Endothelial cell of umbilical vein (primary cell): ENCODE data around the gene OR2V1. TPM values are rescaled to one million over a fixed set of nuclear protein-coding genes. Genes with fewer than 3 reads are reported as not detected.

Source experiments
- BruUV-seq: library from RNA; stranded (reverse); fragments of 400-500 nt; replicated peaks from 2 replicates; lab custom pipeline; 2021; lab: Mats Ljungman, UMichigan
- CTCF ChIA-PET: fragments of 300-600, 350-600 bp; sonication (Branson Sonifier 250); formaldehyde crosslinking; loops from one replicate; lab custom pipeline; 2021; ENCODE audit warnings: antibody characterized with exemption, inconsistent platforms; lab: Charles Lee
- POLR2A ChIA-PET: fragments of 300-600, 350-600 bp; sonication (Branson Sonifier 250); formaldehyde crosslinking; loops from one replicate; lab custom pipeline; 2021; ENCODE audit warnings: antibody characterized with exemption, inconsistent platforms; lab: Charles Lee
- DNase-seq: peaks from one replicate; pipeline ENCODE4 v3.0.0-alpha.2; 2011; ENCODE audit warnings: low read depth, low spot score
- FAIRE-seq: peaks from 2 replicates; lab custom pipeline; 2011; peaks lifted over from hg19 to GRCh38; lab: Jason Lieb, UNC
- H2AFZ ChIP-seq: 2 replicates; pipeline ENCODE4 v1.6.0; 2012; ENCODE audit warnings: low read depth, low read length, control low read depth, inconsistent platforms
- H3K27ac ChIP-seq: 2 replicates; pipeline ENCODE4 v1.5.1; 2011; ENCODE audit warnings: low read depth, mild to moderate bottlenecking, control low read depth, low read length, moderate library complexity; ENCODE audit not compliant: insufficient read depth
- H3K27me3 ChIP-seq, 2 experiments: 2 replicates each; pipeline versions ENCODE4 v1.6.0 to v1.6.1; 2011; ENCODE audit warnings: low read length in 2 of 2, mixed read lengths in 1 of 2; ENCODE audit not compliant: control insufficient read depth in 2 of 2, insufficient read depth in 2 of 2
- H3K36me3 ChIP-seq, 2 experiments: 2 replicates in 1 of 2; 3 replicates in 1 of 2; pipeline ENCODE4 v1.5.1; 2011; ENCODE audit warnings: low read length in 2 of 2, mild to moderate bottlenecking in 1 of 2, moderate library complexity in 1 of 2; ENCODE audit not compliant: control insufficient read depth in 2 of 2, insufficient read depth in 2 of 2; ENCODE audit errors: extremely low read depth in 1 of 2
- H3K4me1 ChIP-seq: 3 replicates; pipeline ENCODE4 v1.5.1; 2011; ENCODE audit warnings: mild to moderate bottlenecking, low read length; ENCODE audit not compliant: control insufficient read depth, insufficient read depth; ENCODE audit errors: extremely low read depth
- H3K4me2 ChIP-seq: 2 replicates; pipeline ENCODE4 v1.6.1; 2011; ENCODE audit warnings: low read length, control low read depth, mixed read lengths; ENCODE audit not compliant: insufficient read depth
- H3K4me3 ChIP-seq, 3 experiments: fragments of 200-600 bp in 1 of 3; sonication (generic), shearing (Covaris generic) in 1 of 3; replicated peaks in 1 of 3; 2 replicates each; pipeline ENCODE4 v1.5.1; 2011 to 2016; ENCODE audit warnings: control low read depth in 3 of 3, low read length in 3 of 3, mild to moderate bottlenecking in 2 of 3, inconsistent platforms in 1 of 3, low read depth in 1 of 3, moderate library complexity in 1 of 3; ENCODE audit not compliant: insufficient read depth in 1 of 3
- H3K79me2 ChIP-seq: 2 replicates; pipeline ENCODE4 v1.6.0; 2012; ENCODE audit warnings: low read length, inconsistent platforms; ENCODE audit not compliant: control insufficient read depth, insufficient read depth
- H3K9ac ChIP-seq: replicated peaks from 2 replicates; pipeline ENCODE3; 2011; ENCODE audit warnings: low read length, control low read depth; ENCODE audit not compliant: insufficient read depth; ENCODE audit errors: extremely low read depth
- H3K9me1 ChIP-seq: replicated peaks from 3 replicates; pipeline ENCODE4 v1.6.0; 2011; ENCODE audit warnings: mild to moderate bottlenecking, low read length; ENCODE audit not compliant: control insufficient read depth, insufficient read depth; ENCODE audit errors: extremely low read depth
- H3K9me3 ChIP-seq: replicated peaks from 2 replicates; pipeline ENCODE4 v1.5.1; 2012; ENCODE audit warnings: low read length, inconsistent platforms; ENCODE audit not compliant: control insufficient read depth, insufficient read depth
- H4K20me1 ChIP-seq: replicated peaks from 2 replicates; pipeline ENCODE3; 2011; ENCODE audit warnings: mild to moderate bottlenecking, low read length; ENCODE audit not compliant: control insufficient read depth, insufficient read depth; ENCODE audit errors: extremely low read depth
- EZH2 ChIP-seq: IDR thresholded peaks from 2 replicates; pipeline ENCODE4 v1.6.1; 2012; ENCODE audit warnings: borderline replicate concordance, low read depth, mild to moderate bottlenecking, moderate library complexity, low read length, inconsistent platforms; ENCODE audit not compliant: severe bottlenecking
- FOS ChIP-seq: IDR thresholded peaks from 2 replicates; pipeline ENCODE4 v1.6.1; 2011; ENCODE audit warnings: mild to moderate bottlenecking, low read length, moderate library complexity, borderline replicate concordance; ENCODE audit not compliant: insufficient read depth
- GATA2 ChIP-seq: IDR thresholded peaks from 2 replicates; pipeline ENCODE4 v1.7.0; 2011; ENCODE audit warnings: low read depth, mild to moderate bottlenecking, moderate library complexity, mixed read lengths, low read length; ENCODE audit not compliant: insufficient read length, insufficient read depth
- JUN ChIP-seq: IDR thresholded peaks from 2 replicates; pipeline ENCODE4 v1.6.1; 2011; ENCODE audit warnings: borderline replicate concordance, low read depth; ENCODE audit not compliant: insufficient read length, insufficient read depth
- MYC ChIP-seq: IDR thresholded peaks from one replicate; pipeline ENCODE4 v1.6.1; 2011; ENCODE audit warnings: mild to moderate bottlenecking, low read depth, low read length
- POLR2A ChIP-seq: IDR thresholded peaks from 2 replicates; pipeline ENCODE4 v1.6.1; 2012; ENCODE audit warnings: low read depth, mild to moderate bottlenecking, control low read depth, low read length
- POLR2AphosphoS5 ChIP-seq: IDR thresholded peaks from 2 replicates; pipeline ENCODE4 v1.6.1; 2012; ENCODE audit warnings: low read depth, mild to moderate bottlenecking, control low read depth, low read length, moderate library complexity; ENCODE audit not compliant: insufficient read depth
- dilution Hi-C: fragments of 300-500 bp; cut with MboI; formaldehyde crosslinking; loops from one replicate; pipeline ENCODE4 v1.15.0; 2019; ENCODE audit warnings: low sequenced_read_pairs; ENCODE audit not compliant: extremely low pct_ligation_motif_present
- intact Hi-C: fragments of 100-400 bp; cut with micrococcal nuclease; formaldehyde crosslinking; loops from one replicate; pipeline ENCODE4 v1.10.0; 2022
- polyA plus RNA-seq, 4 experiments: library from polyadenylated mRNA; depleted of rRNA in 3 of 4; stranded (reverse) in 3 of 4; unstranded in 1 of 4; fragments of >200 nt; gene quantifications; 2 replicates each; pipeline versions ENCODE4 v1.2.1 to v1.2.3, GENCODE V29; 2011 to 2012; ENCODE audit warnings: missing spikeins in 1 of 4
- total RNA-seq: library from RNA; stranded (reverse); gene quantifications from 2 replicates; pipeline ENCODE4 v1.2.3, GENCODE V29; 2021
- TF ChIP-seq, protein P1 (sequence below): IDR thresholded peaks from 2 replicates; pipeline ENCODE4 v1.6.1; 2011; ENCODE audit not compliant: insufficient read depth, insufficient read length
- TF ChIP-seq, protein P2 (sequence below), 2 donors: IDR thresholded peaks; 1 replicate in 1 of 2; 2 replicates in 1 of 2; pipeline ENCODE4 v1.5.1; 2011; ENCODE audit warnings: low read length in 2 of 2, mild to moderate bottlenecking in 2 of 2, moderate library complexity in 2 of 2, control low read depth in 1 of 2, inconsistent platforms in 1 of 2, low read depth in 1 of 2; ENCODE audit not compliant: insufficient read depth in 1 of 2; ENCODE audit errors: extremely low read depth in 1 of 2

Gene OR2V1
- total and polyA plus RNA-seq, 2 donors (not counting 3 experiments of a cell fraction or from before 2014, with no cell fraction given) = not detected

DNA sequence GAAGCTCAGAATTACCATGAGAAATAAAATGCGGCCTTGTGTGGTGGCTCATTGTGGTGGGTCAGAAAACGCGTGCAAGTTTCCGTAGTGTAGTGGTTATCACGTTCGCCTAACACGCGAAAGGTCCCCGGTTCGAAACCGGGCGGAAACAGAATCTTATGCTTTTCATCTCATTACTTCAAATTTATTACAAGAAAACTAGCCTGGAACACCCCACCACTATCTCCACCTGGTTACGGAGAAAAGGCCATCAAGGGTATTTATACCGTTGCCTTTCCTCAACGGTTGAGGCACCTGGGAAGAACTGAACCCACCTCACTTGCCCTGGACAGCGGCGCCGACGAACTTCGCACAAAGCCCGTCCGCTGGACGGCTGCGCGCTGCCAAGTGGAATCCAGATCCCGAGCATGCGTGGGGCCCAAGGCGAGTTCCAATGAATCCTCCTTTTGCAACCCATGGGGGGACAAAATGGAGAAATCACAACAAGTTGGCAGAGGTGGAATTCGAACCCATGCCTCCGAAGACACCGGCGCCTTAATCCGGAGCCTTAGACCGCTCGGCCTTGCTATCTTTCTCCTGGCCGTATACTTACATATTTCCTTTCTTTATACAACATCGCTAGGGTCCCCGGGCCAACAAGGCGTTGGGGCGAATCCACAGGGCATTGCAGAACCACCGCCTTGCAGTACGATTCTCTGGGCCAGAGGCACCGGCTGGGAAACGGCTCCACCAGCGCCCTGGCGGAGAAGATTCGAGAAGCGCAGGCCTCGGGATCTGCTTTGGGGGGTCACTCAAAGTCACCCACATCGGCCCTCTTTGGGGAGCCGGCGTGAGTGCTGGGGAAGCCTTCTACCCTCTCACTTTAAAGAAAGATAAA is 33.3 kb upstream of the OR2V1 start:
- POLR2A ChIA-PET = interaction anchor here (0.6 kb wide), 1 partner anchor 97 kb away, joined by 3 read pairs; no protein-coding TSS in a partner anchor

More for the DNA sequence above, 33.3 kb upstream of the OR2V1 start:
- Histone ChIP-seq H2AFZ (peak overlapping the region; percentile 82), H3K9me1 (no peaks in the 10 kb centered on the region), H3K4me2 (no peak overlapping the region), H3K79me2 (no peaks in the 10 kb centered on the region), H3K9ac (no peak overlapping the region), H3K27ac (no peak overlapping the region), H3K36me3 (no peaks in the 10 kb centered on the region), H3K4me3 (peak overlapping the region in 2 of 3 experiments; percentile 15 to 29), H3K9me3 (no peaks in the 10 kb centered on the region), H4K20me1 (no peaks in the 10 kb centered on the region), H3K4me1 (peaks cover 13% of the 10 kb centered on the region), H3K27me3 (peaks cover 6 to 16% of the 10 kb centered on the region in 2 experiments)
- intact Hi-C loops = loop anchor here (2.0 kb wide), 1 partner anchor 58 kb away; the partner anchor contains the start of gene TRIM41
- dilution Hi-C loops = no loop called here
- CTCF ChIA-PET = interaction anchor here (0.8 kb wide), 1 partner anchor 20 kb away, joined by 3 read pairs; no protein-coding TSS in a partner anchor
- DNase-seq = no peak
- BruUV-seq = no TSS peak
- no peak for TF ChIP-seq POLR2AphosphoS5
- no peak for TF ChIP-seq FOS
- no peak for TF ChIP-seq MYC
- TF ChIP-seq JUN = no peak
- TF ChIP-seq POLR2A = no peak
- TF ChIP-seq, protein P1, sequence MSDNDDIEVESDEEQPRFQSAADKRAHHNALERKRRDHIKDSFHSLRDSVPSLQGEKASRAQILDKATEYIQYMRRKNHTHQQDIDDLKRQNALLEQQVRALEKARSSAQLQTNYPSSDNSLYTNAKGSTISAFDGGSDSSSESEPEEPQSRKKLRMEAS = no peak
- TF ChIP-seq, protein P2, sequence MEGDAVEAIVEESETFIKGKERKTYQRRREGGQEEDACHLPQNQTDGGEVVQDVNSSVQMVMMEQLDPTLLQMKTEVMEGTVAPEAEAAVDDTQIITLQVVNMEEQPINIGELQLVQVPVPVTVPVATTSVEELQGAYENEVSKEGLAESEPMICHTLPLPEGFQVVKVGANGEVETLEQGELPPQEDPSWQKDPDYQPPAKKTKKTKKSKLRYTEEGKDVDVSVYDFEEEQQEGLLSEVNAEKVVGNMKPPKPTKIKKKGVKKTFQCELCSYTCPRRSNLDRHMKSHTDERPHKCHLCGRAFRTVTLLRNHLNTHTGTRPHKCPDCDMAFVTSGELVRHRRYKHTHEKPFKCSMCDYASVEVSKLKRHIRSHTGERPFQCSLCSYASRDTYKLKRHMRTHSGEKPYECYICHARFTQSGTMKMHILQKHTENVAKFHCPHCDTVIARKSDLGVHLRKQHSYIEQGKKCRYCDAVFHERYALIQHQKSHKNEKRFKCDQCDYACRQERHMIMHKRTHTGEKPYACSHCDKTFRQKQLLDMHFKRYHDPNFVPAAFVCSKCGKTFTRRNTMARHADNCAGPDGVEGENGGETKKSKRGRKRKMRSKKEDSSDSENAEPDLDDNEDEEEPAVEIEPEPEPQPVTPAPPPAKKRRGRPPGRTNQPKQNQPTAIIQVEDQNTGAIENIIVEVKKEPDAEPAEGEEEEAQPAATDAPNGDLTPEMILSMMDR (IDR thresholded peaks at IDR 0.05; ENCODE audit: extremely low read depth in 1 of 2, insufficient read depth in 1 of 2, low read depth in 1 of 2, low read length in 2 of 2) = no peak
- TF ChIP-seq GATA2 = no peak
- TF ChIP-seq EZH2 = no peak
- peak; percentile 100 for FAIRE-seq
